ENCODE data around the gene BCR.
"Not testable (repeated sequence)": the region's sequence is repeated elsewhere in the genome, so short reads cannot be mapped to it uniquely, and the experiment has no call there.

BCR gene

DNA sequence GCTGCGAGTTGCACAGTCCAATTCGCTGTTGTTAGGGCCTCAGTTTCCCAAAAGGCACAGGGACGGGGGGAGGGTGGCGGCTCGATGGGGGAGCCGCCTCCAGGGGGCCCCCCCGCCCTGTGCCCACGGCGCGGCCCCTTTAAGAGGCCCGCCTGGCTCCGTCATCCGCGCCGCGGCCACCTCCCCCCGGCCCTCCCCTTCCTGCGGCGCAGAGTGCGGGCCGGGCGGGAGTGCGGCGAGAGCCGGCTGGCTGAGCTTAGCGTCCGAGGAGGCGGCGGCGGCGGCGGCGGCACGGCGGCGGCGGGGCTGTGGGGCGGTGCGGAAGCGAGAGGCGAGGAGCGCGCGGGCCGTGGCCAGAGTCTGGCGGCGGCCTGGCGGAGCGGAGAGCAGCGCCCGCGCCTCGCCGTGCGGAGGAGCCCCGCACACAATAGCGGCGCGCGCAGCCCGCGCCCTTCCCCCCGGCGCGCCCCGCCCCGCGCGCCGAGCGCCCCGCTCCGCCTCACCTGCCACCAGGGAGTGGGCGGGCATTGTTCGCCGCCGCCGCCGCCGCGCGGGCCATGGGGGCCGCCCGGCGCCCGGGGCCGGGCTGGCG lies at the start of gene BCR:
TSS of gene BCR (plus strand) at position 209 of the 592 bp plus-strand sequence. CDS start 452 bp downstream, outside the sequence.
- peak in 1 of 2 donors; percentile 24 for DNase-seq (ENCODE audit: low read depth in 2 of 2, low spot score in 1 of 2)

- no peak for DNase-seq (ENCODE audit: low read depth in 2 of 2, low spot score in 1 of 2)
Observed at GRCh38 chr22:23130697-23131096, 49.6 kb upstream of the BCR start.

GRCh38 chr22:23131931-23132330 lies 48.4 kb upstream of the BCR start:
- no peak for DNase-seq (ENCODE audit: low read depth in 2 of 2, low spot score in 1 of 2)

DNA sequence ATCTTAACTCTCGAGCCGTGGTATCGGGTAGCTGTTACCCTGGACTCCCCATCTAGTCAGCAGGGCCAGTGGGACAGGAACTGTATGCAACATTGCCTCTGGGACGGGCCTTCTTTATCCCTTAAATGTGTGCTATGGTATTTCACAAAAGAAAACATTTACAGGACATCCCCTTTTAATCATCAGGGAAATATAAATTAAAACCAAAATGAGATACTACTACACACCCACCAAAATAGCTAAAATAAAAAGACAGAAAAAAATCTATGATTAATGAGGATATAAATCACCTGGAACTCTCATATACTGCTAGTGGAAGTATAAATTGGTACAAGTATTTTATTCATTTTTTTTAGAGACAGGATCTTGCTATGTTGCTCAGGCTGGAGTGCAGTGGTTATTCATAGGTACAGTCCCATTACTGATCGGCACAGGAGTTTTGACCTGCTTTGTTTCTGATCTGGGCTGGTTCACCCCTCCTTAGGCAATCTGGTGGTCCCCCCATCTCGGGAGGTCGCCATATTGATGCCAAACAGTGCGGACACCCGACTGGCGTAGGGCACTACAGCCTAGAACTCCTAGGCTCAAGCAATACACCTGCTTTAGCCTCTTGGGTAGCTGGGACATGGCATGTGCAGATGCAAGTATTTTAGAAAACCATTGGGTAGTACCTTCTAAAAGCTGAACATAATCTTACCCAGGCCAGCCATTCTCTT lies 47.8 kb upstream of the BCR start:
- no peak for DNase-seq (ENCODE audit: low read depth in 2 of 2, low spot score in 1 of 2)

DNA sequence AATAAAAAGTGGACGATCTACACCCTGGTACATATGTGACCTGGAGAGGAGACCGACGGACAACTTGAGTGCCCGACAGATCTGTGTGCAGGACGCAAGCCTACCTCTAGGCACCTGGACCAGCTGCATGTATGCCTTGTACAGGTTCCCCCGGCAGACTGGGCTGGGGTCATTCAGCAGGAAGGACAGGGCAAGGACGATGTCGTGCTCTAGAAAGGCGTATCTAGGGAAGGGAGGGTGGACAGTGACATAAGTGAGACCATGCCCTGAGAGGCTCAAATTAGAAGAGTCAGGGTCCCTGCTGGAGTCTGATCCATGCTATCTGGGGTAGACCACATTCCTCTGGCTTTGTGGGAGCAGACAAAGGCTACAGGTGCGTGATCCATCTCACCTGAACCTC lies 46.4 kb upstream of the BCR start:
- DNase-seq (ENCODE audit: low read depth in 2 of 2, low spot score in 1 of 2), result no peak

GRCh38 chr22:23136991-23137390 lies 43.3 kb upstream of the BCR start:
- DNase-seq (ENCODE audit: low read depth in 2 of 2, low spot score in 1 of 2), result not testable (repeated sequence)

- no peak for DNase-seq (ENCODE audit: low read depth in 2 of 2, low spot score in 1 of 2)
Observed at GRCh38 chr22:23137468-23137867, 42.8 kb upstream of the BCR start.

GRCh38 chr22:23137905-23138561 lies 42.3 kb upstream of the BCR start:
- peak in 1 of 2 donors; percentile 25 for DNase-seq (ENCODE audit: low read depth in 2 of 2, low spot score in 1 of 2)

GRCh38 chr22:23138584-23139435 lies 41.5 kb upstream of the BCR start:
- DNase-seq (ENCODE audit: low read depth in 2 of 2, low spot score in 1 of 2), result no peak

- DNase-seq (ENCODE audit: low read depth in 2 of 2, low spot score in 1 of 2), result no peak
Observed at GRCh38 chr22:23140385-23140784, 39.9 kb upstream of the BCR start.

- no peak for DNase-seq (ENCODE audit: low read depth in 2 of 2, low spot score in 1 of 2)
Observed at GRCh38 chr22:23142546-23143105, 37.7 kb upstream of the BCR start.

DNA sequence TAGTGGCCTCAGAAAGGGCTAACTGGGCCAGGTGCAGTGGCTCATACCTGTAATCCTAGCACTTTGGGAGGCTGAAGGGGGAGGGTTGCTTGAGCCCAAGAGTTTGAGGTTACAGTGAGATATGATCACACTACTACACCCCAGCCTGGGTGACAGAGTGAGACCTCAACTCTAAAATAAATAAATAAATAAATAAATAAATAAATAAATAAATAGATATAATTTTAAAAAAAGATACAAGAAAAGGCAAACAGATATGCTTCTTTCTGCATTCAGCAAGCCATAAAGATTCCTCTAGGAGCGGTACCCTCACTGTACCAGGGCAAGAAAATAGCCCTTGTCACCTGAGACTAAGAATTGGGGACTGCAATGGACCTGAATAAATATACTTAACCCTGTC lies 37.2 kb upstream of the BCR start:
- no peak for DNase-seq (ENCODE audit: low read depth in 2 of 2, low spot score in 1 of 2)

DNA sequence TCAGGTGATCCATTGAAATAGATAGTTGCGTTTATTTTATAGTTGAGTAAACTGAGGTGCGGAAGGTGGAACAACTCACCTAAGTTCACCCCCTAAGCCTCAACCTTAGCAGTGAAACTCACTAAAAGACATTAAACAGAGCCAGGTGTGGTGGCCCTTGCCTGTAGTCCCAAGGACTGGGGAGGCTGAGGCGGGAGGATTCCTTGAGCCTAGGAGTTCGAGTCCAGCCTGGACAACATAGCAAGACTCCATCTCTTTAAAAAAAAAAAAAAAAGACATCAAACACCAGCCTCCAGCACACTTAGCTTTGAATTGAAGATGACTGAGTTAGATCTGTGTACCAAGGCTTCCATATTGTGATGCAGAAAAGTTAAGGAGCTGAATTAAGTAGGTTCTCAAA lies 35.9 kb upstream of the BCR start:
- no peak for DNase-seq (ENCODE audit: low read depth in 2 of 2, low spot score in 1 of 2)

DNA sequence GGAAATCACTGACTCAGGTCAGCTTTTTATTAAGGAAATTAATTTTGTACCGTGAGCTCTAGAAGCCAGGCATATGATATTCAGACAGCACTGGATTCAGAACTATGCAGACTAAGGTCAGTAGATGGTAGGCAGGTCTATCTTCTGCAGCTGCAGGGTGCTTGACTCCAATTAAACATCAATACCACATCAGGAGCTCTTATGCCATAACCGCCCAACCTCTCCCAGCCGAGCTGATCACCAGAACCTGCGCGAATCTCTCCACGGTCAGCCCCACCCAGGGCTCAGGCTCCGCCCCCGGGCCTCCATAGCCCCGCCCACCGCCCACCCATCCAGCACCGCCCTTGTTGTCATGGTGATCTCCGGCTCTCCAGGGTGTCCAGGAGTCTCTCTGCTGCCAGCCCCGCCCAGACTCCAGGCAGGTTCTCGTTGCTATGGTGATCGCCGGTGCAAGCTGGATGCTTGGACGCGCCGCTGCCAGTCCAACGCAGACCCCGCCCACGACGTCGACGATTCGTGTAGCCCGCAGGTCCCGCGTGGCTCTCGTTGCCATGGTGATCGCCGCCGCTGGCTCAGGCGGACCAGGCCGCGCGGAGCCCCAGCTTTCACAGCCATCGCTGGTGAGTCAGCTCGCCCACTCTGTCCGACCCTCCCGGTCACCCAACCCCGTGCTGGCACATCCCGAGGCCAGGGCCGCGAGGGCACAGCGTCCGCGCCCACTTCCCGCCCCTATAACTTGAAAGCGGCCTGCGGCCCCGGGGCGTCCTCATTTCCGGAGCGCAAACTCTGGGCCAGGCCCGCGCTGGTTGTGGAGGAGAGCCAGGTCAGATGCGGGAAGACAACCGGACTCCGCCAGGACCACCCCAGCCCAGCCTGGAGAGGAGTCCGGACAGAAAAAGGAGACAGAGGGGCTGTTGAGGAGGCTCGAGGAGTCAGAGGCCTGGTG lies 35.1 kb upstream of the BCR start, which contains the start of gene RAB36:
TSS of gene RAB36 (plus strand) at position 546 of the 946 bp plus-strand sequence. CDS start 1,140 bp downstream, outside the sequence.
- DNase-seq (ENCODE audit: low read depth in 2 of 2, low spot score in 1 of 2), result peak; percentile 63 to 75

- DNase-seq (ENCODE audit: low read depth in 2 of 2, low spot score in 1 of 2), result no peak
Observed at GRCh38 chr22:23145878-23146470, 34.3 kb upstream of the BCR start.

GRCh38 chr22:23146478-23147205 lies 33.7 kb upstream of the BCR start:
- DNase-seq (ENCODE audit: low read depth in 2 of 2, low spot score in 1 of 2), result no peak

GRCh38 chr22:23147617-23148387 lies 32.5 kb upstream of the BCR start:
- DNase-seq (ENCODE audit: low read depth in 2 of 2, low spot score in 1 of 2), result no peak

DNA sequence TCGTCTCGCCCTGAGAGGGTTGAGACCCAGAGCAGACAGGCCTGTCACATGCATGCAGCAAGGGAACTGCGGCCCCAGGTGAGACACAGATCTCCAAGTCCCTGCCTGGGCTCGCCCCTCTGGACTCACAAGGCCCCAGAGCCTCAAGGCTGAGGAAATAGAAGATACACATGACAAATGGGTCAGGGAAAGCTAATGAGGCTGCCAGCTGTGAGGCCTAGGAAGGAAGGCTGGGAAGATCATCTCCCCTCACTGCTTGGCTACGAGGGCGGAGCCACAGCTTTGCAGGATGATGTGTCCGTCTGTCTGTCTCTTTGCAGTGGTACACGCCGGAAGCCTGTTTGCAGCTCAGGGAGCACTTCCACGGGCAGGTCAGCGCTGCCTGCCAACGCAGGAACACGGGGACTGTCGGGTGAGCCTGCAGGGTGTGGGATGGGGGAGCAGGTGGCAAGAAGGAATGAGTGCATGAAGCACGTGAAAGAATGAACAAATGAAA lies 30.5 kb upstream of the BCR start:
- DNase-seq (ENCODE audit: low read depth in 2 of 2, low spot score in 1 of 2), result no peak

Data from stimulated activated CD8-positive, alpha-beta memory T cell treated with anti-CD3 and anti-CD28 coated beads, Interleukin-4, amount 100 ng/mL, for 1 hour (primary cell).